ENCODE results near the gene NODAL.

- TF ChIP-seq CTCF (IDR thresholded peaks at IDR 0.05; ENCODE audit: low read length) = no peak
- no peak for TF ChIP-seq EZH2phosphoT487 (IDR thresholded peaks at IDR 0.05; ENCODE audit: low read length)
- no peak for TF ChIP-seq EZH2 (optimal IDR thresholded peaks at IDR 0.05; ENCODE audit: low read depth, low read length)
These were observed 7.8 kb downstream of the NODAL start for GRCh38 chr10:70433581-70434280.

Data from MM.1S (cell line).